Fibroblast of the aortic adventitia (primary cell): Measurements from ENCODE around the gene GARRE1. TPM values are rescaled to one million over a fixed set of nuclear protein-coding genes. Genes with fewer than 3 reads are reported as not detected.

Source experiments
- DNase-seq: peaks from one replicate; pipeline ENCODE4 v3.0.0-alpha.2; 2010; ENCODE audit warnings: low read depth
- H3K4me3 ChIP-seq: 2 replicates; pipeline ENCODE4 v1.5.1; 2011; ENCODE audit warnings: low read depth, mild to moderate bottlenecking, control low read depth, low read length, moderate library complexity
- total RNA-seq: library from RNA; depleted of rRNA; stranded (reverse); fragments of >200 nt; gene quantifications from 2 replicates; pipeline ENCODE4 v1.2.3, GENCODE V29; 2012; ENCODE audit warnings: low replicate concordance
- TF ChIP-seq, protein P1 (sequence below): IDR thresholded peaks from 2 replicates; pipeline ENCODE4 v1.5.1; 2011; ENCODE audit warnings: mild to moderate bottlenecking, low read length, control low read depth, inconsistent platforms; ENCODE audit not compliant: insufficient read depth

Gene GARRE1
- total RNA-seq, 1 donor, result 13.9 TPM

GRCh38 chr19:34231439-34231838 is 22.9 kb upstream of the GARRE1 start:
- TF ChIP-seq, protein P1, sequence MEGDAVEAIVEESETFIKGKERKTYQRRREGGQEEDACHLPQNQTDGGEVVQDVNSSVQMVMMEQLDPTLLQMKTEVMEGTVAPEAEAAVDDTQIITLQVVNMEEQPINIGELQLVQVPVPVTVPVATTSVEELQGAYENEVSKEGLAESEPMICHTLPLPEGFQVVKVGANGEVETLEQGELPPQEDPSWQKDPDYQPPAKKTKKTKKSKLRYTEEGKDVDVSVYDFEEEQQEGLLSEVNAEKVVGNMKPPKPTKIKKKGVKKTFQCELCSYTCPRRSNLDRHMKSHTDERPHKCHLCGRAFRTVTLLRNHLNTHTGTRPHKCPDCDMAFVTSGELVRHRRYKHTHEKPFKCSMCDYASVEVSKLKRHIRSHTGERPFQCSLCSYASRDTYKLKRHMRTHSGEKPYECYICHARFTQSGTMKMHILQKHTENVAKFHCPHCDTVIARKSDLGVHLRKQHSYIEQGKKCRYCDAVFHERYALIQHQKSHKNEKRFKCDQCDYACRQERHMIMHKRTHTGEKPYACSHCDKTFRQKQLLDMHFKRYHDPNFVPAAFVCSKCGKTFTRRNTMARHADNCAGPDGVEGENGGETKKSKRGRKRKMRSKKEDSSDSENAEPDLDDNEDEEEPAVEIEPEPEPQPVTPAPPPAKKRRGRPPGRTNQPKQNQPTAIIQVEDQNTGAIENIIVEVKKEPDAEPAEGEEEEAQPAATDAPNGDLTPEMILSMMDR, result no peak
- DNase-seq, result no peak
- H3K4me3 ChIP-seq, result no peak overlapping the region

DNA sequence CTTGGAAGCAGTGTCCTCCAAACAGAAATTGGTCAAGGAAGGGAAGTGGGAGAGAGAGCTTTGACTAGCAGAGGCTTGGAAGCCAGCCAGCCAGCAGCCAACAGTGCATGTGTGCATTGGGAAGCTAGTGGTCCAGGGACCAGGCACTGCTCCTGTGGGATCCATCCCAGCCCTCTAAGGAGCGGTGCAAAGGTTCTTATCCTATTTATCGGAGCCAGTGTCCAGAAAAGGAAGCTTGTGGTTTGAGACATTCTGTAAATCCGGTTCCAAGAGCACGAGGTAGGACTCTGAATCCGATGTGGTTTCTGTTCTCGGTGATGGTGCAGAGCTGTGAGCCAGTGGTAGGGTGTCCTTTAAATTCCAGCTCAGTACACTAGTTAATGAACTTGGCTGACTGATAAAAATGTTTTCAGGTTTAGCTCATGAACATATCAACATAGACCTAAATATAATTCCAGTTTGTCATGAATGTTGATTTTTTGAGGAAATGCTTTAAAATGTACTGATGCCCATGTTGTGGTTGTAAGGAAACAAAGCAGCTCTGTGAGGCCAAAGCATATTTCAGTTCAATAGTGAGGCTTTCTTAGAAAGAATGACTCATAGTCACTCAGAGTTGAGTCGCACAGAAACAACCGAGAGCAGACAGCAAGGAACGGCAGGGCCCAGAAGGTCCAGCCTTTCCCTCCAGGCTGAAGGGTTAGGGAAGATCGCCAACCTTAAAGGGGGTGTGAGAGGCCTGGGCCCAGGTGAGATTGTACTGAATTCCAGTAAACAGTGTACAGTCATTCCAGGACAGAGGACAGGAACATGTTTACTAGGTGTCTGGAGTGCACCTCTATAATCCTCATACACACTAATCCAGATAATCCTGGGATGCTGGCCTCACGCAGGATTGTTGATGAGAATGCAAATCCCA is 21.5 kb upstream of the GARRE1 start:
- DNase-seq, result peak; percentile 96
- peak overlapping the region; percentile 40 for H3K4me3 ChIP-seq
- TF ChIP-seq, protein P1, result no peak

GRCh38 chr19:34235425-34235940 is 18.9 kb upstream of the GARRE1 start:
- TF ChIP-seq, protein P1, result no peak
- no peak overlapping the region for H3K4me3 ChIP-seq
- DNase-seq, result no peak

- H3K4me3 ChIP-seq, result no peak overlapping the region
- no peak for DNase-seq
- TF ChIP-seq, protein P1, result no peak
Observed at GRCh38 chr19:34236035-34236987, 18.0 kb upstream of the GARRE1 start.

- TF ChIP-seq, protein P1, result no peak
- H3K4me3 ChIP-seq, result no peak overlapping the region
- no peak for DNase-seq
Observed at GRCh38 chr19:34237283-34237682, 17.1 kb upstream of the GARRE1 start.

DNA sequence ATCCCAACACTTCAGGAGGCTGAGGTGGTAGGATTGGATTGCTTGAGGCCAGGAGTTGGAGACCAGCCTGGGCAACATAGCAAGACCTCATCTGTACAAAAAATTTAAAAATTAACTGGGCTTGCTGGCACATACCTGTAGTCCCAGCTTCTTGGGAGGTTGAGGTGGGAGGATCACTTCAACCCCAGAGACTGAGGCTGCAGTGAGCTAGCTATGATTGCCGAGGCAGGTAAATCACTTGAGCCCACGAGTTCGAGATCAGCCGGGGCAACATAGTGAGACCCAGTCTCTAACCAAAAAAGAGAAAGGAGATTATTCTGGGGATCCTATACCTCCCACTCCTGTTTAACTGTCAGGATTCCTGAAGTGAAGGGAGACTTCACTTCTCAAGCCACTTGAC is 16.4 kb upstream of the GARRE1 start:
- H3K4me3 ChIP-seq, result no peak overlapping the region
- TF ChIP-seq, protein P1, result no peak
- DNase-seq, result no peak
